Effector memory CD4-positive, alpha-beta T cell (primary cell): ENCODE results near the gene PGF.

Source experiments
- DNase-seq, 3 donors: peaks; one replicate each; pipeline ENCODE4 v3.0.0-alpha.2; 2020
- H3K27ac ChIP-seq: 2 replicates; pipeline ENCODE4 v1.7.0; 2013; ENCODE audit warnings: mild to moderate bottlenecking, low read length, moderate library complexity; ENCODE audit not compliant: insufficient read depth, poor library complexity, severe bottlenecking
- H3K27me3 ChIP-seq: replicated peaks from 2 replicates; pipeline ENCODE4 v1.7.0; 2013; ENCODE audit warnings: mild to moderate bottlenecking, low read length; ENCODE audit not compliant: insufficient read depth, control insufficient read depth, poor library complexity, severe bottlenecking
- H3K36me3 ChIP-seq: 2 replicates; pipeline ENCODE4 v1.7.0; 2013; ENCODE audit warnings: mild to moderate bottlenecking, low read length, moderate library complexity; ENCODE audit not compliant: control insufficient read depth, insufficient read depth
- H3K4me1 ChIP-seq: 2 replicates; pipeline ENCODE4 v1.7.0; 2013; ENCODE audit warnings: low read length, mild to moderate bottlenecking; ENCODE audit not compliant: control insufficient read depth, insufficient read depth, poor library complexity, severe bottlenecking
- H3K4me3 ChIP-seq: 2 replicates; pipeline ENCODE4 v1.7.0; 2013; ENCODE audit warnings: low read length, low read depth, mild to moderate bottlenecking; ENCODE audit not compliant: insufficient read depth, poor library complexity, severe bottlenecking
- H3K9me3 ChIP-seq: 2 replicates; pipeline ENCODE4 v1.7.0; 2013; ENCODE audit warnings: mild to moderate bottlenecking, low read length, moderate library complexity; ENCODE audit not compliant: control insufficient read depth

PGF gene

DNA sequence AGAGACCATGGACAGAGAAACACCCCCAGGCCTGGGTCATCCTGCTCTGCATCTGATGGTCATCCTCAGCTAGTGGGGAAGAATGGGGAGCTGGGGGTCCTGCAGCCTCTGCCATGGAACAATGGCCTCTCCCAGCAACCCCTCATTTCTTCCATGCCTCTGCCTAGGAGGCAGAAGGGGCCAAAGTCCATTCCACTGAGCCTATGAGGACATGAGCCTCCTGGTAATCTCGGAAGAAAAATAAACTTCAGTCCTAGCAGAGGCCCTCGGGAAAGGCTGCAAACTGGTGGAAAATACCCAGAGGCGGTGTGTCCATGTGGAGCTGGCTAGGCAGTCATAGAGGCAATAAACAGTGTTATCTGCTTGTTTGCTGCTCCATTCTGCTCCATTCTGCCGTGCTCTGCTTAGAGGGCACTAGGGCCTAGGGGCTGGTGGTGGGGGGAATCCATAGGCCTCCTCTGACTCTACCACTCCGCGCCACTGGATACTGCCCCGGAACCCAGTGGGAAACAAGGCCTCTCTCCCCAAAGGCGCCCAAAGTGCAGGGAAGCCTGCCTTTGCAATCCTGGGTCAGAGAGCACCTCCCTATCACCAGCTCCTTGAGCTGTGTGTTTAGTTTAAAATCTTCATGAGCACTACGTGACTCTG, 4.5 kb downstream of the PGF start:
- Histone ChIP-seq H3K27ac (no peak overlapping the region), H3K9me3 (no peaks in the 10 kb centered on the region), H3K4me1 (peaks cover 3% of the 10 kb centered on the region), H3K27me3 (no peaks in the 10 kb centered on the region), H3K4me3 (no peak overlapping the region), H3K36me3 (no peaks in the 10 kb centered on the region)
- no peak for DNase-seq

DNA sequence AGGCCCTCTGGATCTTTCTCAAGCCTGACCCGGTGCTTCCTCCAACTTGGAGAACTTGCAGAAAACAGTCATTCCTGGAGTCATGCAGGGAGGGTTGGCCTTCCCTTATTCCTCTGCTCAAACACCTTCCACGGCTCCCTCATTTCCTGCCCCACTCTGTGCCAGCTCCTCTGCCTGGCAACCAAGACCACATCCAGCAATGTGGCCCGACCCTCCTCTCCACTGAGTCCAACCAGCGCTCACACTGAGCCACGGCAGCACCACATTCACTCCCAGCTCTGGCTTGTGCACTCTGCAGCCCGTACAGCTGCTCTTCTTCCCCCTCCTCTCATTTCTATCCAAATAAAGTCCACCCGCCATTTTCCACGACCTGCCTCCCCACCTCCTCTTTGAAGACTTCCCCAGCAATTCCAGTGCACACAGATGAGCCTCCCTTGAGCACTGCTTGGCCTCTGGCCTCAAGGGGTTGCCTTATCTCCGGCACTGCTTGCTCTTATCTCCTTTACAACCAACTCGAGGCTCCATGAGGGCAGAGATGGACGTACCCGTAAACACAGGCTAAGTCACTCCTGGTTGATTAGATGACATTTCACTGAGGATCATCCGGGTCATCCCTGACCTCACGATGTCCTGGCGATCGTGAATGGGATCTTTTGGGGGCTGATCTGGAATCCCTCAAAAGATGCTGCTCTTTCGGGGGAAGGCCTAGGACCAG, 5.4 kb downstream of the PGF start:
- Histone ChIP-seq H3K36me3 (no peaks in the 10 kb centered on the region), H3K4me1 (peaks cover 2% of the 10 kb centered on the region), H3K27me3 (no peaks in the 10 kb centered on the region), H3K9me3 (no peaks in the 10 kb centered on the region), H3K4me3 (no peak overlapping the region), H3K27ac (no peak overlapping the region)
- DNase-seq, result no peak

DNA sequence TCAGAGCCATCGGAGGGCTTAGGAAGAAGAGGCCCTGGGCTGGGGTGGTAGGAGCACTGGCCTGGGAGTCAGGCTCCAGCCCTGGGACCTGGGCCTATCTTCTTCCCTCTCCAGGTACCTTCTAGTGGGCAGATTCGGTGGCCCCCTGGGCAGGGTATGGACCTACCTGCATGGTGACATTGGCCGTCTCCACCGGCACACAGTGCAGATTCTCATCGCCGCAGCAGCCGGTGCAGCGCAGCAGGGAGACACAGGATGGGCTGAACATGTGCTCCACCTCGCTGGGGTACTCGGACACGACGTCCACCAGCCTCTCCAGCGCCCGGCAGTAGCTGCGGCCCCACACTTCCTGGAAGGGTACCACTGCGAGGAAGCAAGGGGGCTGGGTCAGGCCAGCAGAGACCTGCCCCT, 6.2 kb downstream of the PGF start:
- no peaks in the 10 kb centered on the region for H3K9me3 ChIP-seq

DNA sequence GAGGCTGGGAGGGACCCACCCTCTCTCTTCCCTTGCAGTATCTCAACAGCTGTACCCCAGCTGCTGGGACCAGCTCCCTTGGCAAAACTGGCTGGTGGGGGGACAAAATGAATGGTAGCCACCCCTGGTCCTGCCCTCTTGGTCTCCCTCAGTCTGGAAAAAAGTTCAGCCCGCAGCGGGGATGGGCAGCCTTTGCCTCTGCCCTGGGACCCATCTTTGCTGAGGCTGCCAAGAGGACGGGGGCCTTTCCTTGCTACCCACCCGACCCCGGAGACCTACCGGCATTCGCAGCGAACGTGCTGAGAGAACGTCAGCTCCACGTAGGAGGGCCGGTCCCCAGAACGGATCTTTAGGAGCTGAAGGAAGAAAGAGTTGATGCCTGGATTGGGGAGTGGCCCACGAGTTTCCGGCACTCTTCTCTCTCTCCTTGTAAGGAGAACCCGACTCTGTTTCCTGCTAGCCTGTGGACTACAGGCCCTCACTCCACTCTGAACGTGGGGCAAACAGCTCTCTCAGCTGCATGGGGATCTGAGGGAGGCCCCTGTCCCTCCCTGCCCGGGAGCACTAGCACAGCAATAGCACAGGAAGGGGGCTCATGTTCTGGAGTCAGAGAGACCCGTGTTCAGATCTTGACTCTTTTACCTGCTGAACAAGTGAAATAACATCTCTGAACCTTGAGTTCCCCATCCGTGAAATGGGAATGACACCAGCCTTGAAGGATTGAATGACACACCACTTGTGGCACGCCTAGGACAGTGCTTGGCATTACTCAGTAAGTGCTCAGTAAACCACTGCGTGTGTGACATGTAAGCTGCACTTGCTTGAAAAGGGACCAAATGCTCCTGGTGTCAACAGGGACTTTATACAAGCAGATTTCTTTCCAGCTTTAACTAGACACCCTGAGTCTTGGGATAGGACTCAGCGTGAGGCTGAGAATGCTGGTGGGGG, 6.9 kb downstream of the PGF start:
- no peak for DNase-seq
- no peaks in the 10 kb centered on the region for H3K27me3 ChIP-seq
- H3K4me1 ChIP-seq, result no peaks in the 10 kb centered on the region
- H3K9me3 ChIP-seq, result no peaks in the 10 kb centered on the region
- no peaks in the 10 kb centered on the region for H3K36me3 ChIP-seq
- no peak overlapping the region for H3K4me3 ChIP-seq
- no peak overlapping the region for H3K27ac ChIP-seq

More for the DNA sequence above, 6.2 kb downstream of the PGF start:
- H3K36me3 ChIP-seq, result no peaks in the 10 kb centered on the region
- no peak overlapping the region for H3K4me3 ChIP-seq
- H3K27ac ChIP-seq, result no peak overlapping the region
- DNase-seq, result no peak
- no peaks in the 10 kb centered on the region for H3K4me1 ChIP-seq
- no peaks in the 10 kb centered on the region for H3K27me3 ChIP-seq

DNA sequence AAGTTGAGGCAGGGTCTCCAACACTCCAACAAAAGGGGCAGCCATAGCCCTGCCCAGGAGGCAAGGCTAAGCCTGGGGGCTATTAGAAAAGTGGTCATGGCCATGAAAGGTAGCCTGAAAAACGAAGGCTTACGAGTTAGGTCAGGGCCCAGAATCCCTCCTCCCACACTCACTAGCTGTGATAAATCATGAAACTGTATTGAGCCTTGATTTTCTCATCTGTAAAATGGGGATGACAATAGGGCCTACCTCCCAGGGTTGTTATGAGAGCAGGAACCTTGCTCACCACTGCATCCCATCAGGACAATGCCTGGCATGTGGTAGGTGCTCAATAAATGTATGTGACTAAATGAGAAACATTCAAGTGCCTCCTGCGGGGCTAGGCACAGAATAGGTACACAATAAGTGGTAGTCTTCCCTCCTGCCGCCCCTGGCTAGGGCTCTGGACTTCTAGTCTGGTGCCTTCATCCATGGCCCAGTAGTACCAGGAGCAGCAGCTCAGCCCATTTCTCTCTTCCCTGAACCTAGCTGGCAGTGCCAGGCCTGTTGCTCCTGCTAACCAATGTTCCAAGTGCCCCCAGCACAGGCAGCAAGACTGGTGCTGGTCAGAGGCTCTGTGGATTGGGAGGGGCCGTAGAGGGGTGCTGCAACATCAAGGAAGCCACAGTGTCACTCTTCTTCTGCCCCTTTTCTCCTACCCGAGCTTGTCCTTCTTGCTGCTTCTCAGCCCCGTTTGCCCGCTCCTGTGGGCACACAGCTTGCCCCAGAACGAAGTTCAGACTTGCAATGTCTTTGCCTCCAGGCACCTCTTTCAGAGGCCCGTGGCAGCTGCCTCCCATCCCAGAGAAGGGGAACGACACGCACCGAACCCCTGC, 7.8 kb downstream of the PGF start:
- Histone ChIP-seq H3K9me3 (no peaks in the 10 kb centered on the region), H3K36me3 (no peaks in the 10 kb centered on the region), H3K27ac (no peak overlapping the region), H3K4me3 (no peak overlapping the region), H3K27me3 (no peaks in the 10 kb centered on the region), H3K4me1 (peaks cover 8% of the 10 kb centered on the region)
- no peak for DNase-seq

DNA sequence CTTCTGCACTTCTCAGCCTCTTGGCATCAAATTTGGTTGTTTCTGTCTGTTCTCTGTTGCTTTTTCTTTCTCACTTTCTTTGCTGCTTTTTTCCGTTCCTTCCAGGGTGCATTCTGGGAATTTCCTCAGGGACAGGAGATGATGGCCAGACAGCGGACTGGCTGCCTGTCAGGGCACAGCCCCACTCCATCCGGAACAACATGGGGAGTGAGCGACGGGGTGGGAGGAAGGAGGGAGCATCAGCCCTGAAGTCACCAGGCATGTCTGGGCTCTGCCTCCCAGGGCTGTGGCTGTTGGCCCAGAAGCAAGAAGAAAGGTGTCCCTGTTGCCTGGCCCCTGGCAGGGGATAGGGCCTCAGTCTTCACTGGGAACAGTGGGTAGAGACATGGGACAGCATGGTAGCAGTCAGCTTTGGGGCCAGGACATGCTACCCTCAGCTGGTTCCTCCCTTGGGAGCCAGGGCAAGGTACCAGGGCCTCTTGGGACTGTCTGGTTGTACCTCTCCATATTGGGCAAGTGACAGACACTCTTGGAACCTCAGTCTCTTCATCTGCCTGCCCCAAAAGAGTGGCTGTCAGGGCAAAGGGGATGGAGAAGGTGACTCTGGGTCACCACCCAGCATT, 8.6 kb downstream of the PGF start:
- no peak overlapping the region for H3K4me3 ChIP-seq
- no peak for DNase-seq
- H3K27me3 ChIP-seq, result no peaks in the 10 kb centered on the region
- H3K9me3 ChIP-seq, result no peaks in the 10 kb centered on the region
- H3K27ac ChIP-seq, result no peak overlapping the region
- H3K36me3 ChIP-seq, result no peaks in the 10 kb centered on the region
- H3K4me1 ChIP-seq, result peaks cover 17% of the 10 kb centered on the region

DNA sequence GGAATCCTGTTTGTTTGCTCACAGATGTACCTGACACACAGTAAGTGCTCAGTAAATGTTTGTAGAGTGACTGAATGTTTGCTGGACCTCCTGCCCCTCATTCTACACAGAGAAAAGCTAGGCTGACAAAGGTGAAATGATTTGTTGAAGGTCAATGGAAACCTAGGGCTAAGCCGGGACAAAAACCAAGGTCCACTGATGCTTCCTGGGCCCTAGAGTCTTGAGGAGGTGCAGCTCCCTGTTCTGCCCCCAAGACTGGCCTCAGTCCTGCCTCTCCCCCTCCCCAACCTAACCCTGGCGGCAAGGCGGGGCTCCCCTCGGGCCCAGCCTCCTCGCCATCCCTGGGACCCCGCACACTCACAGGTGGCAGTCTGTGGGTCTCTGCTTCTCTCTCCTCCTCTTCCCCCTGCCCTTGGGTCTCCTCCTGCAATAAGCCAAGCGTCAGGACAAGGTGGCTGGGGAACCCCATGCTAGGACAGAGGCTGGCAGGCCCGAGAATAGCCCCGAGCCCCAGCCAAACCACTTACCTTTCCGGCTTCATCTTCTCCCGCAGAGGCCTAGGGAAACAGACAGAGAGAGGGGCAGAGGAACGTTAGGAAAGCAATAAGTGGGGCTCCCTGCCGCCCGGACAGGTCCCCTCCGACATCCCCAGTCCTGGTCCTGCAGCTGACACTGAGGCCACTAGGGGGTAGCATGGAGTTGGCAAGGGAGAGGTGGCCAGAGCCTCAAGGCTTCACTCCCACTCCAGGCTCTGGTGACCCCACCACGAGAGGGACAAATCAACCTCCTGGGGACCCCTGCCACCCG, 9.3 kb downstream of the PGF start:
- peaks cover 24% of the 10 kb centered on the region for H3K4me1 ChIP-seq
- H3K27me3 ChIP-seq, result no peaks in the 10 kb centered on the region
- no peaks in the 10 kb centered on the region for H3K36me3 ChIP-seq
- H3K27ac ChIP-seq, result no peak overlapping the region
- H3K9me3 ChIP-seq, result no peaks in the 10 kb centered on the region
- DNase-seq, result peak; percentile 36 to 58 (median 48)
- H3K4me3 ChIP-seq, result no peak overlapping the region

DNA sequence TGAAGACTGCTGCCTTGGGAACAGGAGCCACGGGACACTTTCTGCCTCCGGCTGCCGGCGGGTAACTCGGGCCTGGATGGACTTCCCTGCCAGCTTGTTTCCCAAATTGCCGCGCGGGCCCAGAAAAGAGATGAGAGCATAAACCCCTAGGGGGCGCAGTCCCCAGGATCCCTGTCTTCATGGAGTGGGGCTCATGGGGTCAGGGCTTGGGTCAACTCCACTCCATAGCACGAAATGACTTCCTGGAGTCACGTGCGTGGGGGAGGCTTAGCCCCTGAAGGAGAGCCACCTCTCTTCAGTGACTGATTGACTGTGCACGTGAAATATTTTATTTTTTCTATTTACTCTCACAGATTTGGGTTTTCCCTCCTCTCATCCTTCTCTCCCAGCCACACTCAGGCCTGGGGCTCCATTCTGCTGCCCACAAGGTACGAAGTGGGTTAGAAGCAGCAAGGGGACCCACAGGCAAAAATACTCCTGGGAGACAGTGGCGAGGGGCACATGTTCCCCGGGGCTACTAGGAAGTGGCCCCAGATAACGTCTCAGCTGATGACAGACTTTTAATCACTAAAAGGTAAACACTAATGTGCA, 10.0 kb downstream of the PGF start:
- H3K4me1 ChIP-seq, result peaks cover 26% of the 10 kb centered on the region
- DNase-seq, result no peak
- no peak overlapping the region for H3K27ac ChIP-seq
- H3K9me3 ChIP-seq, result no peaks in the 10 kb centered on the region
- no peak overlapping the region for H3K4me3 ChIP-seq
- H3K27me3 ChIP-seq, result no peaks in the 10 kb centered on the region
- no peaks in the 10 kb centered on the region for H3K36me3 ChIP-seq
